GM12878 (cell line): ENCODE results near the gene ARMC9. TPM values are rescaled to one million over a fixed set of nuclear protein-coding genes. Genes with fewer than 3 reads are reported as not detected.

Experiments
- ATAC-seq: fragments of 200-7000 bp; cut with Tn5 transposase; 3 replicates; pipeline ENCODE4 v1.9.1; 2020; ENCODE audit warnings: mild to moderate bottlenecking, moderate library complexity
- BruUV-seq: library from RNA; stranded (reverse); fragments of 400-500 nt; replicated peaks from 2 replicates; lab custom pipeline; 2021; lab: Mats Ljungman, UMichigan
- CTCF ChIA-PET: fragments of 300-600 bp; sonication (Branson Sonifier 250); formaldehyde crosslinking; extraction: SDS; loops from one replicate; lab custom pipeline; 2021; ENCODE audit warnings: inconsistent platforms; lab: Yijun Ruan, JAX
- POLR2A ChIA-PET: fragments of 350-600 bp; formaldehyde crosslinking; extraction: SDS; loops from one replicate; lab custom pipeline; 2021; ENCODE audit warnings: inconsistent platforms; lab: Charles Lee
- RAD21 ChIA-PET: fragments of 300-600 bp; sonication (Branson Sonifier 250); formaldehyde crosslinking; loops from one replicate; lab custom pipeline; 2023; ENCODE audit warnings: antibody characterized with exemption; ENCODE audit not compliant: unreplicated experiment; lab: Charles Lee
- SMC1A ChIA-PET: fragments of 300-600 bp; sonication (Branson Sonifier 250); formaldehyde crosslinking; loops from one replicate; lab custom pipeline; 2023; ENCODE audit not compliant: unreplicated experiment, uncharacterized antibody; lab: Charles Lee
- DNase-seq: peaks from one replicate; pipeline ENCODE4 v3.0.0-alpha.2; 2011; ENCODE audit warnings: low read depth, low spot score
- FAIRE-seq: peaks from 3 replicates; lab custom pipeline; 2011; peaks lifted over from hg19 to GRCh38; lab: Jason Lieb, UNC
- H2AFZ ChIP-seq: 2 replicates; pipeline ENCODE4 v1.6.0; 2011; ENCODE audit warnings: low read depth, low read length, control low read depth; ENCODE audit not compliant: control insufficient read depth
- H3K27ac ChIP-seq: 2 replicates; pipeline ENCODE4 v1.5.1; 2011; ENCODE audit warnings: control low read depth; ENCODE audit not compliant: control insufficient read depth, insufficient read depth
- H3K27me3 ChIP-seq, 2 experiments: replicated peaks in 1 of 2; 2 replicates each; pipeline versions ENCODE4 v1.6.0 to v1.6.1; 2011; ENCODE audit warnings: low read length in 1 of 2; ENCODE audit not compliant: control insufficient read depth in 2 of 2, insufficient read depth in 2 of 2
- H3K36me3 ChIP-seq, 2 experiments: 2 replicates each; pipeline ENCODE4 v1.5.1; 2011; ENCODE audit warnings: low read length in 1 of 2; ENCODE audit not compliant: control insufficient read depth in 2 of 2, insufficient read depth in 2 of 2
- H3K4me1 ChIP-seq: 2 replicates; pipeline ENCODE4 v1.6.1; 2011; ENCODE audit warnings: mild to moderate bottlenecking, low read length, moderate library complexity, mixed read lengths; ENCODE audit not compliant: control insufficient read depth, insufficient read depth
- H3K4me2 ChIP-seq: 2 replicates; pipeline ENCODE4 v1.6.0; 2011; ENCODE audit warnings: control low read depth; ENCODE audit not compliant: control insufficient read depth, insufficient read depth
- H3K4me3 ChIP-seq: fragments of 200-600 bp; sonication (generic); 2 replicates; pipeline ENCODE4 v1.5.1; 2016
- H3K79me2 ChIP-seq: 2 replicates; pipeline ENCODE4 v1.6.0; 2011; ENCODE audit warnings: low read length; ENCODE audit not compliant: control insufficient read depth, insufficient read depth
- H3K9ac ChIP-seq: 2 replicates; pipeline ENCODE4 v1.8.0; 2011; ENCODE audit warnings: low read length, control low read depth, mixed read lengths; ENCODE audit not compliant: control insufficient read depth, insufficient read depth
- H3K9me3 ChIP-seq: replicated peaks from 3 replicates; pipeline ENCODE4 v1.5.1; 2011; ENCODE audit warnings: mild to moderate bottlenecking, low read length; ENCODE audit not compliant: control insufficient read depth, insufficient read depth
- H4K20me1 ChIP-seq: 2 replicates; pipeline ENCODE4 v1.6.0; 2011; ENCODE audit not compliant: control insufficient read depth, insufficient read depth
- ATF7 ChIP-seq: fragments of 450-650 bp; IDR thresholded peaks from 2 replicates; pipeline ENCODE4 v1.6.1; 2016; ENCODE audit warnings: low read depth, mild to moderate bottlenecking
- EGR1 ChIP-seq, 2 experiments: IDR thresholded peaks; 1 replicate in 1 of 2; 2 replicates in 1 of 2; pipeline ENCODE4 v1.6.1; 2011 to 2012; ENCODE audit warnings: low read depth in 2 of 2, low read length in 2 of 2, borderline replicate concordance in 1 of 2, mild to moderate bottlenecking in 1 of 2, moderate library complexity in 1 of 2
- MLLT1 ChIP-seq: fragments of 450-650 bp; IDR thresholded peaks from 2 replicates; pipeline ENCODE4 v1.6.1; 2016; ENCODE audit warnings: mild to moderate bottlenecking
- NBN ChIP-seq: fragments of 450-650 bp; IDR thresholded peaks from 2 replicates; pipeline ENCODE4 v1.6.1; 2016
- NFIC ChIP-seq: IDR thresholded peaks from 2 replicates; pipeline ENCODE4 v1.6.1; 2012; ENCODE audit warnings: low read depth, mild to moderate bottlenecking, inconsistent platforms, low read length, moderate library complexity
- NFXL1 ChIP-seq: fragments of 450-650 bp; IDR thresholded peaks from 2 replicates; pipeline ENCODE4 v1.6.1; 2017; ENCODE audit warnings: antibody characterized with exemption, mild to moderate bottlenecking, borderline replicate concordance
- SP1 ChIP-seq: IDR thresholded peaks from one replicate; pipeline ENCODE4 v1.6.1; 2011; ENCODE audit warnings: low read depth, low read length
- SREBF1 ChIP-seq: IDR thresholded peaks from 2 replicates; pipeline ENCODE4 v1.6.1; 2012; ENCODE audit warnings: mild to moderate bottlenecking, low read length
- SUPT20H ChIP-seq: IDR thresholded peaks from 2 replicates; pipeline ENCODE4 v1.6.1; 2011; ENCODE audit warnings: low read depth, mild to moderate bottlenecking, low read length, moderate library complexity, borderline replicate concordance; ENCODE audit not compliant: control insufficient read depth
- YY1 ChIP-seq: IDR thresholded peaks from 2 replicates; pipeline ENCODE4 v1.6.1; 2011; ENCODE audit warnings: low read depth, mild to moderate bottlenecking, low read length
- ZNF217 ChIP-seq: fragments of 450-650 bp; IDR thresholded peaks from 2 replicates; pipeline ENCODE4 v1.6.1; 2017; ENCODE audit warnings: antibody characterized with exemption, mild to moderate bottlenecking
- WGBS: methylation state at CpG from one replicate; pipeline ENCODE4 v1.1.6; 2016; ENCODE audit warnings: low lambda C conversion rate; ENCODE audit not compliant: insufficient replicate concordance, insufficient coverage; ENCODE audit errors: missing lambda C conversion rate; 5-methylcytosine and 5-hydroxymethylcytosine counted together
- in situ Hi-C: fragments of 300-500 bp; cut with MboI; formaldehyde crosslinking; loops from 9 replicates; pipeline ENCODE4 v1.14.3; 2018; ENCODE audit warnings: mixed read lengths
- intact Hi-C: fragments of 100-400 bp; cut with micrococcal nuclease; formaldehyde crosslinking; loops from one replicate; pipeline ENCODE4 v1.14.2; 2022; ENCODE audit not compliant: unreplicated experiment
- polyA plus RNA-seq, 11 experiments: library from polyadenylated mRNA; depleted of rRNA in 4 of 11; unstranded in 6 of 11; stranded (reverse) in 5 of 11; fragments of >200 nt; fragmentation: Nextera tagmentation in 4 of 11; fragmentation: Illumina TruSeq in 1 of 11; extraction: Ambion mirVana in 4 of 11; extraction: Trizol in 1 of 11; gene quantifications; 1 replicate in 1 of 11; 2 replicates in 10 of 11; pipeline versions ENCODE4 v1.2.1 to v1.2.3, GENCODE V29; 2011 to 2016; ENCODE audit warnings: inconsistent platforms in 2 of 11, missing spikeins in 2 of 11, low read depth in 1 of 11
- total RNA-seq, 4 experiments: library from RNA; depleted of rRNA in 3 of 4; stranded (reverse); fragments of >200 nt in 3 of 4; fragmentation: Illumina TruSeq in 1 of 4; extraction: Trizol in 1 of 4; gene quantifications; 2 replicates each; pipeline versions ENCODE4 v1.2.1 to v1.2.3, GENCODE V29; 2013 to 2021
- TF ChIP-seq, protein P1 (sequence below): IDR thresholded peaks from 2 replicates; pipeline ENCODE4 v1.6.1; 2011; ENCODE audit warnings: mild to moderate bottlenecking, low read depth, low read length, moderate library complexity; ENCODE audit not compliant: insufficient replicate concordance

Gene ARMC9
- total and polyA plus RNA-seq, 10 of the 15 experiments (the other 5 are each of a cell fraction or from before 2014, with no cell fraction given) = 3.8 to 21.8 (median 10.4) TPM

DNA sequence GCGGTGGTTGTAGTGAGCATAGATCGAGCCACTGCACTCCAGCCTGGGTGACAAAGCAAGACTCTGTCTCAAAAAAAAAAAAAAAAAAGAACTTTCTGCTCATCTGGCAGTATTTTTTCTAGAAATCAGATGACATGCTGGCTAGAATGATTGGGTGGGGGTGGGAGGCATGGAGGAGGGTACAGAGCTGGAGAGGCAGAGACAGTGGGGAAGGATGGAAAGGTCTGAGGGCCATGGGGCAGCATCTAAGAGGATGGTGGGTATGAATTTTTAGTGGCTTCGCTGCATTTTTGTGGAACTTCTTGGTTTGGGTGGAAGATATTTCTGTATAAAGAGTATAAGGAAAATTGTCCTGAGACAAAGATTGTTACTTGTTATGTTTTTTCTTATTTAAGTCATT, 23.3 kb downstream of the ARMC9 start:
- in situ Hi-C loops = no loop called here

More for the DNA sequence above, 23.3 kb downstream of the ARMC9 start:
- H4K20me1 ChIP-seq = no peaks in the 10 kb centered on the region
- intact Hi-C loops = no loop called here
- peak overlapping the region; percentile 60; the same call in 1 of the 2 replicates for H3K27ac ChIP-seq
- no peaks in the 10 kb centered on the region for H3K79me2 ChIP-seq
- TSS peak; percentile 98 for BruUV-seq
- ATAC-seq = peak; percentile 26; the same call in 2 of the 3 replicates
- no peak overlapping the region for H2AFZ ChIP-seq
- H3K4me3 ChIP-seq = no peak overlapping the region
- 87% methylated on average over 3 of the region's 3 CpGs for WGBS
- no peaks in the 10 kb centered on the region for H3K9me3 ChIP-seq
- ChIA-PET POLR2A (interaction anchor here (1.1 to 1.5 kb wide), 2 partner anchors 25 to 171 kb away, joined by 3 read pairs; no protein-coding TSS in a partner anchor), RAD21 (interaction anchor here (0.6 to 3.7 kb wide), 4 partner anchors 41 to 178 kb away, joined by 3 to 26 read pairs (median 4); no protein-coding TSS in a partner anchor), CTCF (interaction anchor here (1.0 to 1.2 kb wide), 3 partner anchors 117 to 184 kb away, joined by 3 to 4 read pairs (median 4); no protein-coding TSS in a partner anchor), SMC1A (interaction anchor here (0.9 to 3.6 kb wide), 5 partner anchors 11 to 185 kb away, joined by 3 to 20 read pairs (median 4); no protein-coding TSS in a partner anchor)
- no peaks in the 10 kb centered on the region for H3K27me3 ChIP-seq
- H3K9ac ChIP-seq = no peak overlapping the region
- H3K4me2 ChIP-seq = no peak overlapping the region
- FAIRE-seq = no peak
- peaks cover 0 to 2% of the 10 kb centered on the region in 2 experiments; a peak in 1 of 4 replicates for H3K36me3 ChIP-seq
- DNase-seq = no peak
- TF ChIP-seq SP1 = no peak
- TF ChIP-seq YY1 = no peak
- no peak for TF ChIP-seq NBN
- no peak for TF ChIP-seq SUPT20H
- no peak for TF ChIP-seq NFXL1
- TF ChIP-seq EGR1 (IDR thresholded peaks at IDR 0.05; ENCODE audit: borderline replicate concordance in 1 of 2, low read depth in 2 of 2, low read length in 2 of 2) = no peak
- TF ChIP-seq ZNF217 = no peak
- no peak for TF ChIP-seq ATF7
- TF ChIP-seq, protein P1, sequence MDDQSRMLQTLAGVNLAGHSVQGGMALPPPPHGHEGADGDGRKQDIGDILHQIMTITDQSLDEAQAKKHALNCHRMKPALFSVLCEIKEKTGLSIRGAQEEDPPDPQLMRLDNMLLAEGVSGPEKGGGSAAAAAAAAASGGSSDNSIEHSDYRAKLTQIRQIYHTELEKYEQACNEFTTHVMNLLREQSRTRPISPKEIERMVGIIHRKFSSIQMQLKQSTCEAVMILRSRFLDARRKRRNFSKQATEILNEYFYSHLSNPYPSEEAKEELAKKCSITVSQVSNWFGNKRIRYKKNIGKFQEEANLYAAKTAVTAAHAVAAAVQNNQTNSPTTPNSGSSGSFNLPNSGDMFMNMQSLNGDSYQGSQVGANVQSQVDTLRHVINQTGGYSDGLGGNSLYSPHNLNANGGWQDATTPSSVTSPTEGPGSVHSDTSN = no peak
- no peak for TF ChIP-seq MLLT1
- no peak for TF ChIP-seq SREBF1
- no peak for TF ChIP-seq NFIC
- H3K4me1 ChIP-seq = 0 out of 2 replicates have a peak, but pooled peaks cover 3% of the 10 kb centered on the region
